ENCODE results near the gene NPIPB5.
"Not testable (repeated sequence)": the region's sequence is repeated elsewhere in the genome, so short reads cannot be mapped to it uniquely, and the experiment has no call there.

- TF ChIP-seq CTCF (conservative IDR thresholded peaks at IDR 0.05 in 1 of 2, IDR thresholded peaks at IDR 0.05 in 1 of 2; ENCODE audit: extremely low read depth in 1 of 2, insufficient read depth in 1 of 2, low read depth in 1 of 2, low read length in 2 of 2); EZH2 (IDR thresholded peaks at IDR 0.05; ENCODE audit: borderline replicate concordance, low read length): not testable (repeated sequence)
These were observed 41.0 kb downstream of the NPIPB5 start for GRCh38 chr16:22551651-22552050.
